PC-9 (cell line): Measurements from ENCODE around the gene WIPF1.

Experiments
- CTCF ChIP-seq: fragments of 200-600 bp; sonication (generic); conservative IDR thresholded peaks from 2 replicates; pipeline ENCODE4 v1.6.1; 2017; ENCODE audit warnings: mixed run types, antibody characterized with exemption, mild to moderate bottlenecking, moderate library complexity
- EZH2 ChIP-seq: fragments of 200-600 bp; sonication (generic); IDR thresholded peaks from 2 replicates; pipeline ENCODE4 v1.8.0; 2017; ENCODE audit warnings: antibody characterized with exemption, low read depth

- TF ChIP-seq CTCF (no peak), EZH2 (no peak)
Measured at GRCh38 chr2:174634130-174635014, 36.8 kb upstream of the WIPF1 start.
